Epithelial cell of proximal tubule (primary cell): ENCODE results near the gene ZFYVE26. TPM values are rescaled to one million over a fixed set of nuclear protein-coding genes. Genes with fewer than 3 reads are reported as not detected.

ENCODE experiments used
- DNase-seq: peaks from one replicate; pipeline ENCODE4 v3.0.0-alpha.2; 2011; ENCODE audit warnings: low read depth
- H3K4me3 ChIP-seq: 2 replicates; pipeline ENCODE4 v1.5.1; 2011; ENCODE audit warnings: low read depth, mild to moderate bottlenecking, low read length
- CTCF ChIP-seq: conservative IDR thresholded peaks from 2 replicates; pipeline ENCODE4 v1.5.1; 2012; ENCODE audit warnings: low read depth, mild to moderate bottlenecking, low read length
- total RNA-seq: library from RNA; depleted of rRNA; stranded (reverse); fragments of >200 nt; gene quantifications from 2 replicates; pipeline ENCODE4 v1.2.3, GENCODE V29; 2015

ZFYVE26 gene
- total RNA-seq, 1 donor from 2014 or later = 11.9 TPM

GRCh38 chr14:67852926-67853604 is 36.7 kb upstream of the ZFYVE26 start:
- TF ChIP-seq CTCF = no peak
- H3K4me3 ChIP-seq = no peak overlapping the region
- no peak for DNase-seq

DNA sequence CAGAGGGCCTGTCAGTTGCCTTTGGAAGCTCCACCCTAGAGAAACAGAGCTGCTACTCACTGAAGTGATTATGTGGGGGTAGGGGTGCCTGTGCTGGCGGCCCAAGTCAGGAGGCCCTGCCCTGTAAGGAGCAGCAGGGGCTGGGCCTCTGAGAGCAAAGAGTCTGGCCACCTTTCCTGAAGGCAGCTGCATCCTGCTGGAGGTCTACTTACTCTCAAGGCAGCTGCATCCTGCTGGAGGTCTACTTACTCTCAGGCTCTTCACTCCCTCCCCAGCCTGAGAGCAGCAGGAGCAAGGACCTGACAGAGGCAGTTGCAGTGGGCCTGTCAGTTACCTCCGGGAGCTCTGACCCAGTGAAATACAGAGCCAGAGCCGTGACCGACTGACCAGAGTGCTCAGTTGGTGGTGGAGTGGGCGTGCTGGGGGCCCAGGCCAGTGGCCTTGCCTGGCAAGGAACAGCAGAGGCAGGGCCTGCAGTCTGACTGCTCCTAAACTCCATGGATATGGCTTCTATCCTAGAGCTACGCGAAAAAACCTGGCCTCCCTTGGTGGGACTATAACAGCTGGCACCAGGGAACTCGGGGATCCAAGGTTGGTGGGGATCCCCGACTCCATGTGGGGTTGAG is 35.5 kb upstream of the ZFYVE26 start:
- DNase-seq = no peak
- H3K4me3 ChIP-seq = no peak overlapping the region
- no peak for TF ChIP-seq CTCF

DNA sequence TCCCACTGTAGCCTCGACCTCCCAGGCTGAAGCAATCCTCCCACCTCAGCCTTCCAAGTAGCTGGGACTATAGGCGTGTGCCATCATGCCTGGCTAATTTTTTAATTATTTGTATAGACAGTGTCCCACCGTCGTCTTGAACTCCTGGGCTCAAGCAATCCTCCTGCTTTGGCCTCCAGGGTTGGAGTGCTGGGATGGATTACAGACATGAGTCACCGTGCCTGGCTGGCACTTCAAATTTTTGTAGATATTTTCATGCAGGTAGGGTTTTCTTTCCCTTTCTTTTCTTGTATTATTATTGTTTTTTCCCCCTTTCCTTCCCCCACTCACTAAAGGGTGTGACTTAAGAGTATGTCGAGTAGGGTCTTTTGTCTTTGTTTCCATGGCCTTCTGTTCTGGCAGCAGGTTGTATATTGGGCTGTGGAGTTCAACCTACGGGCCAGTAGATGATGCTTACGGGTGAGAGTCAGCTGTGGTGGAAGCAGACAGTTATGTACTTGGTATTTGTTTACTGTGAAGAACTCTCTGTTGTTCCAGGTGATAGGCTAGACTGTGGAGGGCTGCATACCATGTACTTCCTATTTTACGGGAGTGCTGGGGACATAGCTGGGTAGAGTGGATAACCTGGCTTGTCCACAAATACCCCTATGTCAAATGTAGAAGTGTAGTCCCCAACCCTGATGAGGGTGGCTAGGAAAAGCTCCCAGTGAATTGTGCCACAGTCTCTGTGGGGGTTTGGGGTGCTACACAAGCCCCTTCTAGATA is 33.9 kb upstream of the ZFYVE26 start:
- TF ChIP-seq CTCF = no peak
- DNase-seq = no peak
- no peak overlapping the region for H3K4me3 ChIP-seq

DNA sequence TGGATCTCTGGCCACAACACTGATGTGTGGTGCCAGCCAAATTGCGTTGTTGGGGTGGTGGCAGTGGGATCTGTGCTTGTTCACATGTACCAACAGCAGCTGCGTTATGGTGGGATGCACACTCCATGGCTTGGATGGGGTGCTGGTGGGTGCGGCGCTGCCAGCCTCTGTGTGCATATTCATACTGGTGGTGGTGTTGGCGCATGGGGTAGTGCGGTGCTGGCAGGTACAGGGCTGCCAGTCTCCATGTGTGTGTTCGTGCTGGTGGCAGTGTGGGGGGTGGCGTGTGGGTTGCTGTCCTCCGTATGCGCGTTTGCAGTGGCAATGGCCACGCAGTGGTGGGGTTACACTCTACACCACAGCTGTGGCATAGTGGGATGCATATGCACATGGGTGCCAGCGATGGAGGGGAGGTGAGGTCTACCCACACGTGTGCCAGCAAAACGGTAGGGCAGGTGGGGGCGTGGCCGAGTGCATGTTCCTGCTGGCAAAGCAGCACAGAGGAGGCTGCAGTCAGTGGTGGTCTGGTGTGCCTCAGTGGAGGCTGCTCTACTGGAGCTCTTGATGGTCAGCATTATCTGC is 29.7 kb upstream of the ZFYVE26 start:
- TF ChIP-seq CTCF = no peak
- DNase-seq = no peak

DNA sequence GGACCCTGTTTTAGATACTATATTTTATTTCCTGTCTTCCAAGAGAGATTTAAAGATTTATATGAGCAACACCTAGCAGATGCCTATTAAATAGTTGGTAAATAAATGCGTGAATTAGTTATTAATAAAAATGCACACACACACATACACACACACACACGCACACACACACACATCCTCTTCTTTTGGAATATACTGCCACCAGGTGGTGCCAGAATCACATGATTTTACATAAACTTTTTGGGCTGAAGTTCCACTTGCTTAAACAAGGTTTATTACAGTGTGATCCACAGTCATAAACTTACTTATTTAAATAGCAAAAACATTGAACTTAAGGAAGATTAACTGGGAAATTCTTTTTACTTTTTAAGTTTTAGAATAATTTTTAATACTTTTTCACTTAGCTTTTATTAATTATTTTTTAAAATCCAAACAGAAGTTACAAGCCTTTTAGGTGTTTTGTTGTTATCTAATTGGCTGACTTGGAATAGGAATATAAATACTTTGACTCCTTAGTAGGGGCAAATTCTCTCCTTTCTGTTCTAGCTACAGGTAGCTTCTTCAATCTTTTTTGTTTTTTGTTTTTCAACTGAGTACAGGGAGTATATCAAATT is 20.7 kb upstream of the ZFYVE26 start:
- no peak for DNase-seq
- H3K4me3 ChIP-seq = no peak overlapping the region
- TF ChIP-seq CTCF = peak; percentile 79

More for the DNA sequence above, 29.7 kb upstream of the ZFYVE26 start:
- no peak overlapping the region for H3K4me3 ChIP-seq

GRCh38 chr14:67835596-67835995 is 19.2 kb upstream of the ZFYVE26 start:
- DNase-seq = no peak
- no peak overlapping the region for H3K4me3 ChIP-seq
- no peak for TF ChIP-seq CTCF
